COR-L47 (cell line): ENCODE data around the gene RNFT2.

Source experiments
- DNase-seq: peaks from one replicate; lab custom pipeline; 2025; lab: John Stamatoyannopoulos, UW

The RNFT2 gene

DNA sequence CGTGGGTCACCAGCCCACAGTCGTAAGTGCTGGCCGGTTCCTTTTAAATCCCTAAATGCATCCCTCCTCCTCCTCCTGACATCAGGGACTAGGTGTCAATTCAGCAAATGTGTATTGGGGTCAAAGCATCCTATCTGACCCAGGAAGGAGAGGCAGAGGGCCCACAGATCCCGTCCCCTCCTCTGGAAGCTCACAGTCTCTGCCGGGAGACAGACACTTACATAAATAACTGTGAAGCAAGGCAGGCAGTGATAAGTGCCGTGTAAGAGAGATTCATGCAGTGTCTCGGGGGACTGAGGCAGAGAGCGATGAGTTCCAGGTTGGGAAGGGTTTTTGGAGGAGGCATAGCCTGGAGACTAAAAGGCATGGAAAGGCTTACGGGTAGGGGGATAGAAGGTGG is 99.0 kb downstream of the RNFT2 start:
- DNase-seq = no peak

DNA sequence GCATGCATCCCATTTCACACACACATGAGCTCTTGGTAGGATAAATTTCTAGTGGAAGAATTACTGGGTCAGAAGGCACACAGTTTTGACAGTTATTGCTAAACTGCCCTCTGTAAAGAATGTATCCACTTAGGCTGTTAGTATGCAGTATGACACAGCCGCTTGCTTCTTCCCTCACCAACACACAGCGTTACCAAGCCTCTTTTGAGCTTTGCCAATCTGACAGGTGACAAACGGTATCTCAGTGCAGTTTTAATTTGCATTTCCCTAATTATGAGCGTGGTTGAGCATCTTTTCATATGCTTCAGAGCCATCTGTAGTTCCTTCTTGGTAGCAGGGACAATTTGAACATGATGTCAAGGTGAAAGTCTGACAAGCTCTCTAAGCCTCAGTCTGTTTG is 100.2 kb downstream of the RNFT2 start:
- no peak for DNase-seq

DNA sequence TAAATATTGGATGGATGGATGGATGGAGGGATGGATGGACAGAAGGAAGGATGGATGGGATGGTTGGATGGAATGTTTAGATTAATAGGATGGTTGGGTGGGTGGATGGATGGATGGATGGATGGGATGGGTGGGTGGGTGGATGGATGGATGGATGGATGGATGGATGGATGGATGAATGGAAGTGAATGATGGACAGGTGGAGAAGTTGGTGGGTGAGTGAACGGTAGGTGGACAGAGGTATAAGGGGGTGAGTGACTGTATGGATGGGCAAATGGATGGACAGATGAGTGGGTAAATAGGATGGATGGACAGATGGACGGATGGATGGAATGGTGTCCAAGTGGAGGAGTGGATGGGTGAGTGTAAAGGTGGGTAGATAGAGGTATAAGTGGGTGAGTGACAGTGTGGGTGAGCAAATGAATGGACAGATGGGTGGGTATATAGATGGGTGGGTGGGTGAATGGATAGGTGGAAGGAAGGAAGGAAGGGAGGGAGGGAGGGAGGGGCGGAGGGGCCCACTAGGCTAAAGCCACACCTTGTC is 101.2 kb downstream of the RNFT2 start:
- DNase-seq = no peak

DNA sequence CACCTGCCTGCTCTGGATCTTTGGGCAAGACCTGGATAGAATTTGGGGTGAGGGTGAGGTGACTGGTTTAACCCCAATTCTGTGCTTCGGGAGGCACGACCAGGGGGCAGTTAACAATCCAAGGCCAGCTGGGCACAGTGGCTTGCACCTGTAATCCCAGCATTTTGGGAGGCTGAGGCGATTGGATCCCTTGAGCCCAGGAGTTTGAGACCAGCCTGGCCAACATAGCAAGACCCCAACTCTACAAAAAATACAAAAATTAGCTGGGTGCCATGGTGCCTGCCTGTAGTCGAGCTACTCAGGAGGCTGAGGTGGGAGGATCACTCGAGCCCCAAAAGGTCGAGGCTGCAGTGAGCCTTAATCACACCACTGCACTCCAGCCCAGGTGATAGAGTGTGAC is 105.0 kb downstream of the RNFT2 start:
- DNase-seq = no peak

DNA sequence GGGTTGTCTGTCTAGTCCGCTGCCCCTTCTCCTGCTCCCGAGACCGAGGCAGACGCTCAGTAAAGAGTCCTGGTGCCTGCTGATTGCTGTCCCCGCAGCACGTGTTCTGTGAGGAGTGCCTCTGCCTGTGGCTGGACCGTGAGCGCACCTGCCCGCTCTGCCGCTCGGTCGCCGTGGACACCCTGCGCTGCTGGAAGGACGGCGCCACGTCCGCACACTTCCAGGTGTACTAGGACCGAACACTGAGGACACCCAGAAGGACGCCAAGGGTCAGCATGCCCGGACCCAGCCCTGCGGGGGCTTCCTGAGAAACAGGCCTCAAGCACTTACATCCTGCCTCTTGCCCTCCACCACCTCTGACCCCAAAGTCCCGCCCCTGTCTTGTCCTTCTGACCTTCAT is 111.1 kb downstream of the RNFT2 start:
- DNase-seq = no peak

DNA sequence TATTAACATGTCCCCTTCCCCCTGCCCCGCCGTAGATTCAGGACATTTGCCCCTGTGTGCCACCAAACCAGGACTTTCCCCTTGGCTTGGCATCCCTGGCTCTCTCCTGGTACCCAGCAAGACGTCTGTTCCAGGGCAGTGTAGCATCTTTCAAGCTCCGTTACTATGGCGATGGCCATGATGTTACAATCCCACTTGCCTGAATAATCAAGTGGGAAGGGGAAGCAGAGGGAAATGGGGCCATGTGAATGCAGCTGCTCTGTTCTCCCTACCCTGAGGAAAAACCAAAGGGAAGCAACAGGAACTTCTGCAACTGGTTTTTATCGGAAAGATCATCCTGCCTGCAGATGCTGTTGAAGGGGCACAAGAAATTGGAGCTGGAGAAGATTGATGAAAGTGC is 114.2 kb downstream of the RNFT2 start:
- DNase-seq = no peak

DNA sequence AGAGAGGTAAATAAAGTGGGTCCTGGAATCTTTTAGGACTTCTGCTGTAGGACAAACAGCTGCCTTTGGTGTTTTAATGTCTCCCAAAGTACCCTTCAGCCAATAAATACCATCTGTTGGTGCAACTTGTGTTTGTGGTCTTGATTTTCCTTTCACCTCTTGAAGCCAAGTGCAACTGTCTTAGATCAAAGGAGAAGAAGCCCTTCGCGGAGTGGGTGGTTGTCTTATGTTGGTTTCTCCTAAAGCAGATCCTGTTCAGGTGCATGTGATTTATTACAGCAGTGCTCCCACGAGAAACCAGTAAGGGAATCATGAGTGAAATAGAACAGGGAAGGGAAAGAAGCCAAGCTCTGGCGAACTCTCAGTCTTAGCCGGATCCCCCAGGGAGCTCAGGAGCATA is 115.4 kb downstream of the RNFT2 start:
- no peak for DNase-seq

DNA sequence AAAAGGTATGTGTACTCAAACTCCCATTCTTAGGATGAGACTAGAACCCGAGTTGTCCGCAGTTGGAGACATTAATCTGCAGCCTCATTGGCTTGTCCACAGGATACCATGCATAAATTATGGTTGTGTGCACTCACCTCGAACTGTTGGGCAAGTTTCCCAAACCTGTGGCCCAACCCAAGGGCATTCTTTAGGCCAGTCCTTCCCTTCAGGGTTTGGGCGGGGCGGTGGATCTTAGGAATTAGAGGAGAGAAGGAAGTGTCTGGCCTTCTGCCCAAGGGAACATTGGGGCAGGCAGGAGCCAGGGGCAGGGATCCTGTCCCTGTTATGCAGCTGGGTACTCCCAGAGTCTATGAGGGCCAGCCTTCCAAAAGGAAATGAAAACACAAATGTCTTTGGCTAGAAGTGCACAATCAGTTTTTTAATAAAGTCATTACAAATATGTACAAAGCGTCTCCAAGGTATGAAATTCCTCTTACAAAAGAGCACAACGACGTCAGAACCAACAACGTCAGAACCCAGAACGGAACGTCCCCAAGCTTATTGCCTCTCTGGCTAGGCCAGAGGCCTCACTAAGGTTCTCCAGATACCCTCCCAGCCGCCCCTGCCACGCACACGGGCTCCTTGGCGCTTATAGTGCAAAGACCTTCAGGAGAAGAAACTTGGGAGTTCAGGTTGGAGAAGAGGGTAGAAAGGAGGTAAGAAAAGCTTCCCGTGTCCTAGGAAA is 117.8 kb downstream of the RNFT2 start:
- DNase-seq = no peak

DNA sequence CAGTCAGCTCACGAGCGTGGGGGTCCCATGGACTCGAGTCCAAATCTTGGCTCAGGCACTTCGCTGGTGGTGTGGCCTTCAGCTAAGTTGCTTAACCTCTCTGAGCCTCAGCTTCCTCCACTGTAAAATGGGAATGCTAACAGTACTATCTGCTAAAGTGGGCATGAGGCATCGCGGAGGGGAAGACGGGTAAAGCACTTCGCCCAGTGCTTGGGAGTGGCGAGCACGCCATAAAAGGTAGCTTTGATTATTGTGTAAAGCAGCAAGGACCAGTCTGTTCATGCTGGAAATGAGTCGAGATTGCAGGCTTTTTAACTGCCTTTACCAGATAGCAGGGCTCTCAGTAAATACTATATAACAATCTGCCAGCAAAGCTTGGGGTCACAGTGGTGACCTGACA is 118.6 kb downstream of the RNFT2 start:
- DNase-seq = no peak

DNA sequence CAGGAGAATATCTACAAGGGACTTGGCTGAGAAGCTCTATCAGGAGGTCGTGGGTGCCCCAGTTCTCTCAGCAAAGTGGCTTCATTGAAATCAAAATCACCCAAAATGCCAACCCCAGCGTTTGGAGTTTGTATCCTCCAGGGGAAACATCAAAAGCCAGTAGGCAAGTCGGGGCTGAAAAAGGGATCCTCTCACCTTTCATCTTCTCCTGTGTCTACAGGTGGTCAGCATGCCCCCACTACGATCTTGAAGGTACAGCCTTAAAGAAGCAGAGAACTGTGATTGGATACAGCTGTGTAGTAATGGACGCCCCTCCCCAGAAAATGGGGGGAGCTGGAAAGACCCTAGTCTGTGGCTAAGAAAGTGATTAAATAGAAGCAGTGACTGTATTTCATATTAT is 121.0 kb downstream of the RNFT2 start:
- DNase-seq = no peak

DNA sequence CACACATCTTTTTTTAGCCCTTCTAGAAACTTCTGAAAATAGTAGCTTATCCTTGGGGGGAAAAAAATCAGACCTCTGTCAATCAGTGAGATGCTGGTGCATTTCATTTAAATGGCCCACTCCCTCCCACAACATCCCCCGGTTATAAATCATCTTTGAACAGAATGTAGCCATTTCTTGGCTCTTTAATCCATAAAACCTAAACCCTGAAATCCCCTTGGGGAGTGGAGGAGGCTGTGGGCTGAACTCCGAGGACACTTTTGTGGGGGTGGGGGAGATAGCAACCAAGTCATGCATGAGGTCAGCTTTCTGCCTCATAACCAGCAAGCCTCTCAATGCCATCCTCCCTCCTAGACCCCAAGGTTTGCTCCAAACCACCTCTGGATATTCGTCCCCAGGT is 122.1 kb downstream of the RNFT2 start:
- no peak for DNase-seq

DNA sequence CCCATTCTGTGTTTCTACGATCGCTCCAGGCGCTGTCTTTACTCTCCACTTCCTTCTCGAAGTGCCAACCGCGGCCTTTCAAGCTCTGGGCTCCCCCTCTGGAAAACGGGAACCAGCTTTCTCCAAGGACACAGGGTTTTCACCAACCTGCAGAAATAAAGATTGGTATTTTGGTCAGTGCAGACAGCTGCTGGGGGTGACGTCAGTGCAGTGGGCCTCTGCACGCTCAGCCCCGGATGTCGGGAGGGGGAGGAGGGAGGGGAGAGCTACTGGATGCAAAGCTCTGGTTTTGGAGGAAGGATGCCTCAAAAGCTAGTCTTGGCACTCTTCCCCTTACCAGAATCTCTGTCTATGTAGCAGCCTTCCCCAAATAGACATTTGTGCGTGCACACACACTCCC is 123.2 kb downstream of the RNFT2 start:
- no peak for DNase-seq

DNA sequence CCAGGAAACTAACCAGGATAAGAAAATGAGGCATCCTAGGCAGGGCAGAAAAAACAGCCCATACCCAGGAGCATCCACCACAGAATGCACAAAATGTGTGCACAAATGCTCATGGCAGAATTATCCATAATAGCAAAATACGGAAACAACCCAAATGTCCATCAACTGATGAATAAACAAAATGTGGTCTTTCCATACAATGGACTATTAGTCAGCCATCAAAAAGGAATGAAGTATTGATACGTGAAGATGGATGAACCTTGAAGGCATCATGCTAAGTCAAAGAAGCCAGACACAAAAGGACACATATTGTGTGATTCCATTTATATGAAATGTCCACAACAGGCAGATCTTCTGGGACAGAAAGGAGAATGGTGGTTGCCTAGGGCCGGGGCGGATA is 124.1 kb downstream of the RNFT2 start:
- no peak for DNase-seq

DNA sequence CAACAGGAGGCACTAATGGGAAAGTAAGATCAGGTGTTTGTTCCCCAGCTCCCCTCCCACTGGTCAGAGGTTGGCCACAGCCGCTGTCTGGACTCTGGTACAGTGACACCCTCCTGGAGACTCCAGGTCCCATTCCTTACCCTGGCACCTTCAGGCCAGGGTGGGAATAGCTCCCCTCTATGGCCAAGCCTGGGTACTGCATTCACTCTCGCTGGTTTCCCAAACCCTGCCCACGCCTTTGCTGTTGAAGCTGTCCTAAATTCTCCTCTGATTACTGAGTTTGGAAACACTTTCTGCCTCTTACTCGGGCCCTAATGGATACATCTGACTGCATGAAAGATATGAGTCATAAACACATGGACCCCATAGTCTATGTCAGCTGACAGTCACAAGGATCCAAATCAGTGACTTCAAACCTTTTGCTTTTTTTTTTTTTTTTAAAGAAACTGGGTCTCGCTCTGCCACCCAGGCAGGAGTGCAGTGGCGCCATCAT is 125.2 kb downstream of the RNFT2 start:
- DNase-seq = no peak

DNA sequence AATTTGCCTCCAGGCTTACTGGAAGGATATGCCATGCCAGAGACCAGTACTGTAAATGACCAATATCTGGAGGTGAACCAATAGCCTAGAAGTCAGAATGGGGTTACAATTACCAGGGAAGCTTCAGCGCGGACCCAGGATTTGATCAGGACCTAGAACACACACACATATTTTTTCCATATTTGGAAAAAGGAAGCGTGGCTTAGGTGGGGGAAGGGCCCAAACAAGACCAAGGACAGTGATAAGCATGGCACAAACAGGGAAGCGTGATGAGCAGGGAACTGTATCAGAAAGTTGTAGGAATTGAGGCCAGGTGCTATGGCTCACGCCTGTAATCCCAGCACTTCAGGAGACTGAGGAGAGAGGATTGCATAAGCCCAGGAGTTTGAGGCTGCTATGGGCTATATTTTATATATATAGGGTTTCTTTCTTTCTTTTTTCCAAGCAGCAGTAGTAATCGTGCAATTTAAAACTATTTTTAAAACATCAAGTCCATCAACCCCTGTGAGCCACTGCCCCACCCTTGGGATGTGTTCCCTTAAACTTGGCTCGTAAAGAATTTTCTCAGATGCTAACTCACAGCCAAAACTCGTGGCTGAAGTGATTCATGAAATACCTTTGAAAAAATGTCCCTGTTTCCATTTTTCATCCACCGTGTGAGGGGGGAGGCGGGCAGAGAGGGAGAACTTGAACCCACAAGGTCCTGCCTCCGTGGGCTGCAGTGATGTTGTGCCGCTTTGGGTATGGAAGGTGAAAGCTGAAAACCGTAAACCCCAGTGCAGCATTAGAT is 126.5 kb downstream of the RNFT2 start:
- DNase-seq = no peak

DNA sequence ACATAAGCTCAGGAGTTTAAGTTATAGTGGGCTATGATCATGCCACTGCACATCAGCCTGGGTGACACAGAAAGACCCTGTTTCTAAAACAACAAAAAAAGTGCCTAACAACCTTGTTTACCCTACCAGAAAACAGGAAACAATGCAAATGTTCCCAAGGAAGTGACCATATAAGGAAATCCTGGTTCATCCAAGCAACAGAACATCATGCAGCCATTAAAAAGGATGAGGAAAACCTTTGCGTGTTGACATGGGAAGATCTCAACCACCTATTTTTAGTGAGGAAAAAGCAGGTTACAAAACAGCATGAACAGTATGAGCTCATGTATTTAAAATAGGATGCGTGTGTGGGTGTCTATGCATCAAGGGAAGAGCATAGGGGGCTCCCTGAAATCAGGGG is 129.4 kb downstream of the RNFT2 start:
- no peak for DNase-seq

DNA sequence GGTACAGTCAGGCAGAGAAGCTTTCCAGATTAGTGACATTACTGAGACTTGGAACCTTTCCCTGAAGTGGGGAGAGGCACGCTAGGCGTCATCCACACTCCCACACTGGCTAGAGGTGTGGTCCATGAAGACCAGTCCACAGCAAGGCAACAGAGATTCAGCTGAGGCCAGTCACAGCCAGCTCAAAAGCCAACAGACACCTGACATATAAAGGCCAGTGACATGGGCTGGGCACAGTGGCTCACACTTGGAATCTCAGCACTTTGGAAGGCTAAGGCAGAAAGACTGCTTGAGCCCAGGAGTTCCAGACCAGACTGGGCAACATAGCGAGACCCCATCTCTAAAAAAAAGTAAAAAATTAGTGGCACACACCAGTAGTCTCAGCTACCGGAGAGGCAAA is 132.2 kb downstream of the RNFT2 start:
- no peak for DNase-seq

DNA sequence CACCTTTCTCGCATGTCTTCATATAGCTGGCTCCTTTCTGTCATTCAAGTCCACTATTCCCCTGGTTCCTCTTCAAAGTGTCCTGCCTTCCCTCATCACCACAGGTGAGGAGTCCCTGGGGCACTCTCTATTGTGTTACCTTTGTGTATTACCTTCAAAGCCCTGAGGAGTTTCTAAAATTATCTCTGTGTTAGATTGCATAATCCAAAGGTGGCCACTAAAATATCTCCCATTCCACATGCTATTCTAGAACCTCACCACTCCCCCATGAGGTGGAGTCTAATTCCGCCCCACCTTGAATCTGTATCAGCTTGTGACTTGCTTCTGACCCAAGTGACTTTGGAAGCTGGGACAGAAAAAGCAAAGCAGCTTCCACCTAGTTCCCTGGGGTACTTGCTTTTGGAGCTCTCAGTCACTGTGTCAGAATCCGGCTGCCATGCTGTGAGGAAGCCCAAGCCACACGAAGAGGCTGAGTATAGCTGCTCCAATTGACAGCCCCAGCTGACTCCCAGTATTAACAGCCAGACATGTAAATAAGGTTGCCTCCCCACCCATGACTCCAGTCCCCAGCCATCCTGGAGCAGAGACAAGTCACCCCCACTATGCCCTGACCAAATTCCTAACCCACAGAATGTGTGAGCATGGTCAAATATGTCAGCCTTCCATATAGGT is 136.3 kb downstream of the RNFT2 start:
- DNase-seq = no peak

DNA sequence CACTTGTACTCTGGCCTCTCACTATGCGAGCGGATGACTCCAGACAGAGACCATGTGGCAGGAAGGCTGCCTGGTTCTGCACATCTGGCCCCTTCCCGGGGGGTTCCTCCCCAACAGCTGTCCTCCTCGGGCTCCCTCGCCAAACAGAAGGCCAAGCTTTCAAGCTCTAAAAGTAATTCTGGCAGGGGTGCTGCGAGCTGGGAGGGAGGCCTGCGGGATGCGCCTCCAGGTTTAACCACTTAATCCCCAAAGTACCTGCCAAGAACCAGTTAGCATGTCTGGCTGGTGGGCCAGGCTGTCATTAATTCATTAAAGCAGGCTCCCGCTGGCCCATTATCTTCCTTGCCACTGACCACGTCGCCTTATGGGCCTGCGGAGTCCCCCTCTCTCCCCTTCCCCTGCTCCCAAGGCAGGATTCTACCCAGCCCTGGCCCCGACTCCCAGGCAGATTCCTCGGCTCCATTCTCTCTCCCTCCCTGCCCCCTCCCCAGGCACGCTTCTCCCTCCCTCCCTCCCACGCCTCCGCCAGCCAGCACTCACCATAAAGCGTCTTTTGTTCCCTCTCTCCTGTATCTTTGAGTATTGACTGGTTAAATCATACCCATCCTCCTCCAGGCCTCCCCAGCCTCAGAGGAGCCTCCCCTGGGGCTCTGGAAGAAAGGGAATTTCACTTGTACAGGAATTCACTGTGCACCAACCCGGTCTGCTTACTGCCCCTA is 138.2 kb downstream of the RNFT2 start:
- no peak for DNase-seq

DNA sequence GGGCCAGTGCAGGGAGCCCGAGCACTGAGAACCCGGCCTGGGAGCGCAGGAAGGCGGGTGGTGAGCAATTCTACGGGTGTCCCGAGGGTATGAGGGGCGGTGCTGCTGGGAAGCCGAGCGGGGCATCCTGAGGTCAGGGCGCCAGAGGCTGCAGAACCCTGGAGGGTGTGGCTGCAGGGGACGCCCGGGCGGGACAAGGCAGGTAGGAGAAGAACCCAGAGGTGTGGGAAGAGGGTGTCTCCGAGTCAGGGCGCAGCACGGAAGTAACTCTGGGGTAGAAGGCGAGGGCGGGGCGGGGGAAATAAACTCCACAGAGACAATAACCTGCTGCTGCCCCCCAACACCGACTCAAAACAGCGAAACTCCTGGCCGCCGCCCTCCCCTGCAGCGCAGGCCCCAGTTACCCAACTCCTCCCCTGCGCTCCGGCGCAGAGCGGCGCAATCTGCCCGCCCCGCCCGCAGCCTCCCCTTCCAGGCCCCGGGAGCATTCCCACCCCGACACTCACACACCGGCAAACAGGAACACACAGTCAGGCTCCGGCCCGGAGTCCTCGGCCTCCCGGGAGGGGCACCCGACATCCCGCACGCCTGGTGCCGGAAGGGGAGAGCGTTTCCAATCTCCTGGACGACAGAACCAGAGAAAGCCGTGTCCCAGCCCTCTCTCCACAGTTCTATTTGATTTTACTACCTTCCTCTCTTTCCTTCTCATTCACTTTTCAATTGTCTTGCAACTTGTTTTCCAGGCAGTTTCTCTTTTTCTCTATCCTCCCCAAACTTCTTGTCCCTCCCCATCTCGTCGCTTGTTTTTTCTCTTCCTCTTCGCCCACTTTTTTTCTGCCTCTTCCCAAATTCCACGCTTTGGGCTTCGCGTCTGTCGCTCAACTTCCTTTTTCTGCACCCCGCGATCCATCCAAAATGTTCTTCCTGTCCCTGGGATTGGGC is 140.7 kb downstream of the RNFT2 start:
- no peak for DNase-seq
